A375 (cell line): Measurements from ENCODE around the gene YIPF4. TPM values are rescaled to one million over a fixed set of nuclear protein-coding genes. Genes with fewer than 3 reads are reported as not detected.

Experiments
- total RNA-seq: library from RNA; depleted of rRNA; stranded (reverse); fragments of >200 nt; shearing (Covaris generic); gene quantifications from 2 replicates; pipeline ENCODE4 v1.2.3, GENCODE V29; 2014; rRNA removed

The YIPF4 gene
- total RNA-seq: 11.3 and 17.3 TPM in 2 replicates

GRCh38 chr2:32277674-32278477 is at the start of gene YIPF4:
Gene YIPF4 (plus strand): TSS chr2:32277904. CDS start chr2:32278156, 252 bp downstream.

GRCh38 chr2:32264422-32265105 is 13.1 kb upstream of the YIPF4 start, which contains the start of gene NLRC4:
Gene NLRC4 (minus strand): TSS chr2:32264886. CDS start chr2:32256775, 8,111 bp downstream.

DNA sequence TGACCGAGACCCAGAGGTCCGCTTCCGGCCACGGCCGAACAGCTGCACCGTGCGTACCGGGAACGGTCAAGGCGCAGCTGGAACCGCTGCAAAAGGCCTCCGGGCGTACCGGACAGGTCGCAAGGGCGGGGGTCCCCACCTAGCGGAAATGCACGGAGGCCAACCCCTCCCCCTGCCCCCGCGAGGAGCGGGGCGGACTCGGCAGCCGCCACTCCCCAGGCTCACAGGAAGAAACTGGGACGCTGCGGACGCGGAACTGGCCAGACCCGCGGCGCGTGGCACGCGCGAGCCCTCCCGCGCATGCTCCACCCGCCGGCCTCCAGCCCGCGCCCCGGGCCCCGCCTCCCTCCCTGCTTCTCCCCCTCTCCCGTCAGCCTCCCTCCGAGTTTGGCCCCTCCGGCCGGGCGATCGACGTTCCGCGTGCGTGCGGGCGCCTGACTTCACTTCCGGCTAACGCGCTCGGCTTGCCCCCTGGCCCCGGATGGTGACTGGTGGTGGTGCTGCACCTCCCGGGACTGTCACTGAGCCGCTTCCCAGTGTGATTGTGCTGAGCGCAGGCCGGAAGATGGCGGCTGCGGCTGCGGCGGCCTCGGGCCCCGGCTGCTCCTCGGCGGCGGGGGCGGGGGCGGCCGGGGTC is 79.1 kb downstream of the YIPF4 start, which contains the start of gene BIRC6:
Gene BIRC6, plus strand, starts transcription at position 343 of the 637 bp plus-strand sequence. Its CDS starts 139 bp downstream, at position 482.

Other genes starting within 250 kb of the YIPF4 start
- gene DPY30, start 238.1 kb upstream of the YIPF4 start, total RNA-seq: 44.8 and 70.0 TPM in 2 replicates
- 19.3 and 24.3 TPM in 2 replicates for gene SPAST, start 214.3 kb upstream of the YIPF4 start, total RNA-seq
- 10.9 and 14.1 TPM in 2 replicates for gene SLC30A6, start 112.0 kb upstream of the YIPF4 start, total RNA-seq
- gene NLRC4, start 13.0 kb upstream of the YIPF4 start, total RNA-seq: not detected in 2 replicates
- gene BIRC6, start 79.1 kb downstream of the YIPF4 start, total RNA-seq: 66.6 and 83.6 TPM in 2 replicates